ENCODE data around the gene PDXDC1. TPM values are rescaled to one million over a fixed set of nuclear protein-coding genes. Genes with fewer than 3 reads are reported as not detected.
A peak's percentile ranks its signal among the peaks of the same experiment; 100 is the strongest.
"Not testable (repeated sequence)": the region's sequence is repeated elsewhere in the genome, so short reads cannot be mapped to it uniquely, and the experiment has no call there.

PDXDC1 gene
- total RNA-seq, 1 donor from 2014 or later: 36.0 TPM

DNA sequence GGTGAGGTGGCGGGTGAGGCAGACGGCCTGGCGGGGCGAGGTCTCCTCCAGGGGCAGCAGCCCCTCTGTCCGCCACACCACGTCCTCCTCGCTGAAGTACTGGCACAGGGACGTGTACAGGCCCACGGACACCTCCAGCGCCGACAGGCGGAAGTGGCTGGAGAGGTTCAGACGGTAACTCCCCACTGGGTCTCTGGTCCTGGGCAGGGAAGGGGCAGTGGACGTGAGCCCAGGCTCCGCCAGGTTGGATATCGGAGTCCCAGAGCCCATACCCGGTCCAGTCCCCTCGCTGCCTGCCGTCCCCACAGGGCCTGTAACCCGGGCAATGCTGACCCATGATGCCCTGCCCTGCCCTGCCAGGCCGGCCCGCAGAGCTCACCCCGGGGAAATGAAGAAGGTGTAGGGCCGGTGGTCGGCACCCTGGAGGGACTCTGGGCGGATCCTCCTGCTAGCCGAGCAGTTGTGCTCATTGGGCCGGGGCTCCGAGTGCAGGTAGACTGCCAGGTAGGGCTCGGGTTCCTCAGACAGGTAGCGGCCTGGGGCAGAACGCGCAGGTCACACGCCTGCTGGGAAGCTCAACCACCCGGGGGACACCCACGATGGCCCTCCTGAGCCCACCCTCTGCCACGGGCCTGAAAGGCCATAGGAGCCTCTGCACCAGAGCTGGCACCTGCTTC, 155.6 kb downstream of the PDXDC1 start:
- not testable (repeated sequence) for H3K9ac ChIP-seq (ENCODE audit: low read depth in 1 of 3, low read length in 3 of 3); H3K9me3 ChIP-seq (ENCODE audit: control insufficient read depth in 3 of 3, low read length in 3 of 3); H3K27me3 ChIP-seq (ENCODE audit: control insufficient read depth in 3 of 3, insufficient read depth in 3 of 3, low read length in 3 of 3); H3K4me3 ChIP-seq (ENCODE audit: low read length in 3 of 3); H3K4me1 ChIP-seq (ENCODE audit: control insufficient read depth in 3 of 3, insufficient read depth in 3 of 3, low read length in 3 of 3); H3K27ac ChIP-seq (ENCODE audit: low read depth, low read length); H3K36me3 ChIP-seq (ENCODE audit: control insufficient read depth in 3 of 3, insufficient read depth in 3 of 3, low read length in 3 of 3)

DNA sequence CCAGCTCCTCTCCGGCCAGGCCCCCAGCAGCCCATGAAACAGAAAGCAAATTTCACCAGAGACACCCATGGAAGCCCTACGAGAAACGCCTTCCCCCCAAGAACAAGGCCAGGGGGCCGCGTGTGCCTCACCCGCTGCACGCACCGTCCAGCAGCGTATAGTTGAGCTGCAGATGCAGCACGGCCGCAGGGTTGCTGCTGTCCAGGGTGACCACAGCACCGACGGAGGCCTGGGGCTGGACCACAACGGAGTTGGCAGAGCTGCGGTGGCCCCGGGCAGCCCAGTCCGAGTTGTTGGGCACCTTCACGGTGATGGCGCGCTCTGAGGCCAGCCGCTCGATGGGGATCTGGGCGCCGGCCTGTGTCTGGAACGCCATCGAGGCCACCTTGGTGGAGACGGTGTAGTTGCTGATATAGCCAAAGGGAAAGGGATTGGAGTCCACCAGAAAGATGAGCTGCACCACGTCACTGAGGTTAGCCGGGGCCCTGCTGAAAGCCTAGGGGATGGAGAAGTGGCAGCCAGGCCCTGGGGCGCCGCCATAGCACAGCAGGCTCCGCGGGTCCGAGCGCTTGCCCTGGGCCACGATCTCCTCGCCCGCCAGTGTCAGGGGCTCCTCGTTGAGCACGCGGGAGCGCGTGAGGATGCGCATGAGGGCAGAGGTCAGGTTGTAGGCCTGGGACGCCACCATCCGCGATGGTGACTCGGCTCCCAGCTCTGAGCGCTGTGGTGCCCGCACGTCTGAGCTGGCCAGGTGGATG, 156.3 kb downstream of the PDXDC1 start:
- not testable (repeated sequence) for H3K4me3 ChIP-seq (ENCODE audit: low read length in 3 of 3); H3K27me3 ChIP-seq (ENCODE audit: control insufficient read depth in 3 of 3, insufficient read depth in 3 of 3, low read length in 3 of 3); H3K4me1 ChIP-seq (ENCODE audit: control insufficient read depth in 3 of 3, insufficient read depth in 3 of 3, low read length in 3 of 3); H3K27ac ChIP-seq (ENCODE audit: low read depth, low read length); H3K9ac ChIP-seq (ENCODE audit: low read depth in 1 of 3, low read length in 3 of 3); H3K36me3 ChIP-seq (ENCODE audit: control insufficient read depth in 3 of 3, insufficient read depth in 3 of 3, low read length in 3 of 3); H3K9me3 ChIP-seq (ENCODE audit: control insufficient read depth in 3 of 3, low read length in 3 of 3)

DNA sequence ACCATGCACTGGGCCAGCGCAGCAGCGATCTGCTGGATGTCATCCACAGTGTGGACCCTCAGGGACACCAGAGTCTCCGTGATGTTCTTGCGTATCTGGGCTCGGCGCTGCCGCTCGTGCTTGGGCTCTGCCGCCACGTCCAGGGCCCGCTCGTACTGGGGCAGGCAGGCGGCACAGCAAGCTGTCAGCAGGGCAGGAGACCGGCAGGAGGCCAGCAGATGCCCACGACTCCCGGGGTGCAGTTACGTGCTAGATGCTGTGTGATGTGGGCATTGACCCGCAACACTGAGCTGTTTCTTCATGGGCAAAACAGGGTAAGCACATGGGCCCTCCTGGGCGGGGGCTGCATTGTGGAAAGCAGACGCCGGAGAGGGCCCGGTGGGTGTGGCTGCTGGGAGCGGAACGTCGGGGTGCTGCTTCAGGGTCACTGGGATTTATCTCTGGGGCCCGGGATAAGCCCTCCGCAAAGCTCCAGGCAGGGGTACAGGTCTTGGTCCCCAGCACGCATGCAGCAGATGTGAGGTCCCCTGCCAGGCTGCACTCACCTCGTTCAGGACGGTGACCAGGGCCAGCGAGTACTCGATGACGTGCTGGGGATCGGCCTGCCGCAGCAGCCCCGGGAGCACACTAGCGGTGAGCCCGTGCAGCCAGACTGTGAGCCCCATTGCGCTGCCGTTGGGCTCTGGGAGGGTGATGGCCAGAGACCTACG, 158.0 kb downstream of the PDXDC1 start:
- not testable (repeated sequence) for H3K4me3 ChIP-seq (ENCODE audit: low read length in 3 of 3); H3K36me3 ChIP-seq (ENCODE audit: control insufficient read depth in 3 of 3, insufficient read depth in 3 of 3, low read length in 3 of 3); H3K27ac ChIP-seq (ENCODE audit: low read depth, low read length); H3K27me3 ChIP-seq (ENCODE audit: control insufficient read depth in 3 of 3, insufficient read depth in 3 of 3, low read length in 3 of 3); H3K9ac ChIP-seq (ENCODE audit: low read depth in 1 of 3, low read length in 3 of 3); H3K9me3 ChIP-seq (ENCODE audit: control insufficient read depth in 3 of 3, low read length in 3 of 3); H3K4me1 ChIP-seq (ENCODE audit: control insufficient read depth in 3 of 3, insufficient read depth in 3 of 3, low read length in 3 of 3)

DNA sequence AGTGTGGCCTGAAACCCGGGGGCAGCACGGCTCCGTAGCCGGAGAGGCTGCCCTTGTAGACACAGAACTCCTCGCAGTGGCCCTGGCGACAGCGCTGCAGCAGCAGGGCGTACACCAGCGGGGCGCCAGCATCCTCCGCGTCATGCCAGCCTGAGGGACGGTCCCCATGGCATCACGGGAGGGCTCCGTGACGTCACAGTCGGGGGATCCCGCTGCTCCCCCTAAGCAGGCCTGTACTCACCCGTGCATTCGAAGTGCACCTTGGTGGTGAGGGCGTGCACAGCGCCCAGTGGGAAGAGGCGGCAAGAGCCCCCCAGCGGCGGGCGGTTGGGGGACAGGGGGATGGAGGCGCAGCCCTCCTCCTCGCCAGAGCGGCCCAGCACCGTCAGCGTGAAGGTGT, 158.7 kb downstream of the PDXDC1 start:
- not testable (repeated sequence) for H3K9ac ChIP-seq (ENCODE audit: low read depth in 1 of 3, low read length in 3 of 3); H3K9me3 ChIP-seq (ENCODE audit: control insufficient read depth in 3 of 3, low read length in 3 of 3); H3K4me1 ChIP-seq (ENCODE audit: control insufficient read depth in 3 of 3, insufficient read depth in 3 of 3, low read length in 3 of 3); H3K36me3 ChIP-seq (ENCODE audit: control insufficient read depth in 3 of 3, insufficient read depth in 3 of 3, low read length in 3 of 3); H3K27ac ChIP-seq (ENCODE audit: low read depth, low read length); H3K27me3 ChIP-seq (ENCODE audit: control insufficient read depth in 3 of 3, insufficient read depth in 3 of 3, low read length in 3 of 3); H3K4me3 ChIP-seq (ENCODE audit: low read length in 3 of 3)

DNA sequence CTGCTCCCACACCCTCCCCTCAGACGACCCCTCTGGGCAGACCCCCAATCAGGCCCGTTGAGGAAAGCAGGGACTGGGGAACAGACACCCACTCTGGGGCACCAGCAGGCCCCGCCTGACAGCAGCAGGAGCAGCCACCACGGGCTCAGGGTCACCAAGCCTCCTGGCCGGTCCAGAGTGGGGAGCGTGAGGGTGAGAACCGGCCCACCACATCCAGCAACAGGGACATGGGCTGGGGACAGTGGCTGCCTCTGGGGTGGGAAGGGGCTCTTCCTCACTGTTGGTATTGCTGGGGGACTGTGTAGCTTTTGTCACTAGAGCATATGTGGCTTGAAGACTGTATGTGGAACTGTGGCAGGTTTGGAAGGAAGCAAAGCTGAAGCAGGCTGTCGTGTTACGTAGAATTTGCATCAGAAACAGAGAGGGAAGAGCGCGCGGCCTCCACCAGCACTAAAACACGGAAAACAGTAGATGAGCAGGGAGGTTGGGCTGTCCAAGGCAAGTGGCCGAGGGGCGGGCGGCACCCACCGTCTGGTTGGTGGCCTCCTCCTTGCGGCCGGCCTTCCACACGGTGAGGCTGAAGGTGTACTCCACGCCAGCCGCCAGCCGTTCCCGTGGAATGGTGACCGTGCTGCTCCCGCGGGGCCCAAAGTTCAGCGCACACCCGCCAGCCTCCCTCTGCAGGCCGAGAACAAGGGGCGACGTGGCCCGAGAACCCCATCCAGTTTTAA, 160.1 kb downstream of the PDXDC1 start:
- not testable (repeated sequence) for H3K4me3 ChIP-seq (ENCODE audit: low read length in 3 of 3); H3K27ac ChIP-seq (ENCODE audit: low read depth, low read length); H3K36me3 ChIP-seq (ENCODE audit: control insufficient read depth in 3 of 3, insufficient read depth in 3 of 3, low read length in 3 of 3); H3K27me3 ChIP-seq (ENCODE audit: control insufficient read depth in 3 of 3, insufficient read depth in 3 of 3, low read length in 3 of 3); H3K9me3 ChIP-seq (ENCODE audit: control insufficient read depth in 3 of 3, low read length in 3 of 3); H3K9ac ChIP-seq (ENCODE audit: low read depth in 1 of 3, low read length in 3 of 3); H3K4me1 ChIP-seq (ENCODE audit: control insufficient read depth in 3 of 3, insufficient read depth in 3 of 3, low read length in 3 of 3)

DNA sequence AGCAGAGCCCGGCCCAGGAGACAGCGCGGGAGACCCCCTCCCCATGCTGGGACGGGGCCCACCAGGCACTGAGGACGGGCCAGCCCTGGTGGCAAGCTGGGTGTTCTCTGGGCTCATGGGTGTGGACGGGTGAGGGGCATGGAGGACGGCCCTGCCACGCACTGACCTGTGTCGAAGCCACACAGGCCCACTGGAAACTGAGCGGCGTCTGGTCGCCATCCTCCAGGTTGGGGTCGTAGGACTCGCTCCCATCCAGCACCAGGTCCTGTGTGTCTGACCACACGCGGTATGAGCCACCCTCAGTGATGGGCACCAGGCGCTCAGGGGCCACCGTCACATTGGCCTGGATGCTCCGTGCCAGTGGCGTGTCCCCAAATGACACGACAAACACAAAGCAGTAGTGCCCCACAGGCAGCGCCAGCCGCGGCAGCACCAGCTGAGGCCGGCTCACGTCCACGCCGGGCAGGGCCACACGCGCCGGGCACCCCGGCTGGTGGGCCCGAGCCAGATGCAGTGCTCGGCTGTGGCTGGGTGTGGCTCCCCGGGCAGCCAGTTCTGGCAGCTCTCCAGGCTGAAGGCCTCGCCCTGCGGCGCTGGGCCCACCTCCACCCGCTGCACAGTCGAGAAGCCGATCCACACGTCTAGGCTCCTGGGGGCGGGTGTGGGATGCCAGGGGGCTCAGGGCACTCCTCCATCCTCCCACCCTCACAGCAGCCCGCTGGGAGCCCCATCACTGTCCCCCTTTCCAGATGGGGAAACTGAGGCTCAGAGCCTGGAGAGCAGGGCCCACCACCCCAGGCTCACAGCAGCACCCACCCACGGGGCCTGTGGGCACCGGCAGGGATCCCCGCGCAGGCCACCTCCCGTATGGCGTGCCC, 160.9 kb downstream of the PDXDC1 start:
- not testable (repeated sequence) for H3K27ac ChIP-seq (ENCODE audit: low read depth, low read length); H3K9ac ChIP-seq (ENCODE audit: low read depth in 1 of 3, low read length in 3 of 3); H3K36me3 ChIP-seq (ENCODE audit: control insufficient read depth in 3 of 3, insufficient read depth in 3 of 3, low read length in 3 of 3); H3K27me3 ChIP-seq (ENCODE audit: control insufficient read depth in 3 of 3, insufficient read depth in 3 of 3, low read length in 3 of 3); H3K9me3 ChIP-seq (ENCODE audit: control insufficient read depth in 3 of 3, low read length in 3 of 3); H3K4me3 ChIP-seq (ENCODE audit: low read length in 3 of 3)
- peaks cover 4 to 10% (median 5%) of the 10 kb centered on the region in 3 donors for H3K4me1 ChIP-seq (ENCODE audit: control insufficient read depth in 3 of 3, insufficient read depth in 3 of 3, low read length in 3 of 3)

DNA sequence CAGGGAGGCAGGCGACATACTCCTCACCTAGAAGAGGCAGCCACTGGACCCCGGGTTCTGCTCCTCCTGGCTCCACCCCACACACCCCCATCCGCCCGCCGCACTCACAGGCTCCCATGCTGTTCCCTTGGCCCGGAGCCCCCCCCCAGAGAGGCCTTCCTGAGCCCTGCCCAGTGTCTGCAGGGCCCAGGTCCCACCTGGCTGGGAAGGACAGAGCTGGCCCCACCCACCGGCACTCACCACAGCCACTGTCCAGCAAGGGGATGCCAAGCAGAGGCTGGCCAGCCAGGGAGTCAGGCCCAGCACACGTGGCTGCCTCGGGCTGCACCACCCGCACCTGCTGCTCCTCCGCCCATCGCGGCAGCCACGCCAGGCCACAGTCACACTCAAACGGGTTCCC, 162.7 kb downstream of the PDXDC1 start:
- peaks cover 15 to 27% (median 21%) of the 10 kb centered on the region in 3 donors for H3K4me1 ChIP-seq (ENCODE audit: control insufficient read depth in 3 of 3, insufficient read depth in 3 of 3, low read length in 3 of 3)
- H3K4me3 ChIP-seq (ENCODE audit: low read length in 3 of 3); H3K27me3 ChIP-seq (ENCODE audit: control insufficient read depth in 3 of 3, insufficient read depth in 3 of 3, low read length in 3 of 3); H3K27ac ChIP-seq (ENCODE audit: low read depth, low read length); H3K9me3 ChIP-seq (ENCODE audit: control insufficient read depth in 3 of 3, low read length in 3 of 3); H3K36me3 ChIP-seq (ENCODE audit: control insufficient read depth in 3 of 3, insufficient read depth in 3 of 3, low read length in 3 of 3); H3K9ac ChIP-seq (ENCODE audit: low read depth in 1 of 3, low read length in 3 of 3): not testable (repeated sequence)

DNA sequence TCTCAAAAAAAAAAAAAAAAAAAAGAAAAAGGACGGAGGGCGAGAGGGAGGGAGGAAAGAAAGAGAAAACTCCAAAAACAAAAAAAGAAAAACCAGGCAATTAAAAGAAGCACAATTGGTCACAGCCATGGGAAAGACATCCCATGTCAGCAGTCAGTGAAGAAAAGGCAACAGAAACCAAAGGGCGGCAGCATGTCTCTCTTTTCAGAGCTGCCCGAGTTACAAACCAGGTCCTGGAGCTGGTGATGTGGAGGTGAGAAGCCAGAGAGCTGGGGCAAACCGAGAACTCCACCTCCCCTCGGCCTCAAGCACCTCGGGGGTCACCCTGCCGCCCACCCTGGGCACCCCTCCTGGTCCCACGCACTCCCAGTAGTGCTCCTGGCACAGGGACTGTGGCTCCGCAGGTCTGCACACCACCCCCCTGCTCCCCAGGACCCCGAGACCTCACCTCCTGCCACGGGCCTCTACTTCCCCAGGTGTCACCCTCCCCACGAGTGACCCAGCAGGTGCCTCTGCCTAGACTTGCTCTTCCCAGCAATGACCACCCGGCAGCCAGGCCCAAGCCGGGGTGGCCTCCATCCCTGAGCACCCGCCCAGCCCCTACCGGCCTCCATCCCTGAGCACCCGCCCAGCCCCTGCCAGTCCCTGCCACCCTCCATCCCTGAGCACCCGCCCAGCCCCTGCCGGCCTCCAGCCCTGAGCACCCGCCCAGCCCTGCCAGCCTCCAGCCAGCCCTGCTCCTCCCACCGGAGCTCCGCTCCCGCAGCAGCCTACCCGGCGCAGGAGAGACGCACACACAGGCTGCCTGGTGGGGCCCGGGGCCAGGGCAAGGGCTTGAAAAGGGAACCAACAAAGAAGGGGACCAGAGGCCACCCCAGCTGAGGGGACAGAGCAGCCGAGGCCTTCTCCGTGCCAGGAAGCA, 165.9 kb downstream of the PDXDC1 start:
- Histone ChIP-seq H3K27ac (ENCODE audit: low read depth, low read length) (peak overlapping the region; percentile 36), H3K4me1 (ENCODE audit: control insufficient read depth in 3 of 3, insufficient read depth in 3 of 3, low read length in 3 of 3) (peaks cover 42 to 59% (median 51%) of the 10 kb centered on the region in 3 donors), H3K9ac (ENCODE audit: low read depth in 1 of 3, low read length in 3 of 3) (peak overlapping the region in 1 of 3 donors; percentile 71), H3K4me3 (ENCODE audit: low read length in 3 of 3) (peak overlapping the region in 1 of 3 donors; percentile 32)
- H3K27me3 ChIP-seq (ENCODE audit: control insufficient read depth in 3 of 3, insufficient read depth in 3 of 3, low read length in 3 of 3); H3K9me3 ChIP-seq (ENCODE audit: control insufficient read depth in 3 of 3, low read length in 3 of 3); H3K36me3 ChIP-seq (ENCODE audit: control insufficient read depth in 3 of 3, insufficient read depth in 3 of 3, low read length in 3 of 3): not testable (repeated sequence)

All from skeletal muscle tissue (tissue), 4 donors.